ENCODE data around the gene IFNA2. TPM values are rescaled to one million over a fixed set of nuclear protein-coding genes. Genes with fewer than 3 reads are reported as not detected.
A peak's percentile ranks its signal among the peaks of the same experiment; 100 is the strongest.

IFNA2 gene
- total RNA-seq, 1 donor: not detected

DNA sequence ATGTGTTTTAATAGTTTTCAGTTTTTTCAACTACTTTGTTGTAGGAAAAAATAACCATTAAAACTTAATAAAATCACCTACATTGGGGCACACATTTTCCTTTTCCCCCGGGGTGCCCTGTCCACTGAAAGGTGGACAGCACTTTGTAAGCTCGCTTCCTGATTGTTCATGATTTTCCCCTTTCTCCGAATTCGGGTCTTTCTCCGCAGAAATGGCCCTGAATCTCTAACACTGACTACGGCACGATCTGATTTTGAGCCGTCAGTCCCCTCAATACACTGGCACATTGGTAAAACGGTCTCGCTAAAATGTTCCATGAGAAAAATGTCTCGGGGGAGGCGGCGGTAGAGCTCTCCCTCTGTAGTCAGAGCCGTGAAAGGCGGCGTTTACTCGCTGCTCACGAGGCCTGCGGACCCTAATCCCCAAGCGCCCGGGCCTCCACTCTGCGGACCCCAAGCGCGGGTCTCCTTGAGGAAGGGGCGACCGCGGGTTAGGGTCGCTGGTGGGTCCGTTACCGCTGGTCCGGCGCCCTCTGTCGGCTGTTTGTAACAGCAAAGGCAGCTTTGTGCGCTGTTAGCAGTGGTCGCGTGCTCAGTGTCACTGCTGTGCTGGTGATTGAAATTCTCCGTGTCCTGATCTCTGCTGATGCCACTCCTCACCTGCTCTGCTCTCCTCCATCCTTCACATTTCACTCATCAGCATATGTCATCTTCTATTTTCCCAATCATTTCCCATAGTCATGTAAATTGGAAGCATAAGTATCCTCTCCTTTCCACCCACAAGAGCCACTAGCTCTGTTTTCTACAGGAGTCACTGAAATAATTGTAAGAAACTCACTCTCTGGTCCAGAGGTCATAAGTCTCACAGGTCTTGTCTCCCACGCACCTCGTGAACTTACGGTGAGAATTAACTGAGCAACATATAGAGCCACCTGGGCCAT lies 10.8 kb upstream of the IFNA2 start:
- Histone ChIP-seq H3K4me3 (ENCODE audit: insufficient read depth, low read length) (peak overlapping the region; percentile 65), H3K27me3 (ENCODE audit: insufficient read depth, low read length) (peaks cover 62% of the 10 kb centered on the region), H3K27ac (ENCODE audit: low read depth, low read length) (no peak overlapping the region), H3K4me2 (ENCODE audit: insufficient read depth, low read length) (peak overlapping the region; percentile 88), H4K20me1 (ENCODE audit: insufficient read depth, low read length) (no peaks in the 10 kb centered on the region), H2AFZ (ENCODE audit: low read length) (peak overlapping the region; percentile 80), H3K79me2 (ENCODE audit: insufficient read depth, low read length) (no peaks in the 10 kb centered on the region), H3K4me1 (ENCODE audit: insufficient read depth, low read length) (peaks cover 8% of the 10 kb centered on the region), H3K9me3 (ENCODE audit: low read depth, low read length) (no peaks in the 10 kb centered on the region), H3K36me3 (ENCODE audit: insufficient read depth, low read length) (no peaks in the 10 kb centered on the region)
- DNase-seq (ENCODE audit: insufficient read length, low spot score, missing footprints): peak; percentile 80
- TF ChIP-seq CTCF (IDR thresholded peaks at IDR 0.05; ENCODE audit: extremely low read depth, low read depth, low read length): peak; percentile 72

DNA sequence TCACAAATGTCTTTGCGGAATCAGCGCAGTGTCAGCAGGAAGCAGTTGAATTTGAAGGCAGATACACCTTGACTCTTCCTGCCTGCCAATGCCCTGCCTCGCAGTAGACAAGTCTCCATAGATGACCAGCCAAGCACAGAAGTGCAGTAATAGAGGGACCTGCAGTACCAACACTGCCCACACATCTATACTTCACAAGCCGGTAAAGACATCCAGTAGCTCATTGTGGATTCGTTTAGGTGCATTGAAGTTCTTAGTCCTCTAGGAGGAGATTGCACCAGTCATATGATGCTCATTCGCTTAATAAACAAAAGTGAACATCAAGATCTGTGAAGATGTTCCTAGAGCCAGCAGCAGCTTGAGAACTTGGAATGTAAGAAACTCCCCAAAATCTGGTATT lies 7.1 kb upstream of the IFNA2 start:
- no peaks in the 10 kb centered on the region for H3K79me2 ChIP-seq (ENCODE audit: insufficient read depth, low read length)
- no peaks in the 10 kb centered on the region for H4K20me1 ChIP-seq (ENCODE audit: insufficient read depth, low read length)
- TF ChIP-seq CTCF (IDR thresholded peaks at IDR 0.05; ENCODE audit: extremely low read depth, low read depth, low read length): peak; percentile 38
- peaks cover 80% of the 10 kb centered on the region for H3K27me3 ChIP-seq (ENCODE audit: insufficient read depth, low read length)
- no peak overlapping the region for H3K27ac ChIP-seq (ENCODE audit: low read depth, low read length)
- H2AFZ ChIP-seq (ENCODE audit: low read length): no peak overlapping the region
- no peaks in the 10 kb centered on the region for H3K36me3 ChIP-seq (ENCODE audit: insufficient read depth, low read length)
- H3K4me1 ChIP-seq (ENCODE audit: insufficient read depth, low read length): peaks cover 8% of the 10 kb centered on the region
- no peak overlapping the region for H3K4me3 ChIP-seq (ENCODE audit: insufficient read depth, low read length)
- no peaks in the 10 kb centered on the region for H3K9me3 ChIP-seq (ENCODE audit: low read depth, low read length)
- DNase-seq (ENCODE audit: insufficient read length, low spot score, missing footprints): no peak
- H3K4me2 ChIP-seq (ENCODE audit: insufficient read depth, low read length): no peak overlapping the region

- TF ChIP-seq CTCF (IDR thresholded peaks at IDR 0.05; ENCODE audit: extremely low read depth, low read depth, low read length): no peak
- no peak for DNase-seq (ENCODE audit: insufficient read length, low spot score, missing footprints)
- H3K27me3 ChIP-seq (ENCODE audit: insufficient read depth, low read length): peaks cover 59% of the 10 kb centered on the region
Observed at GRCh38 chr9:21383627-21384026, 1.6 kb downstream of the IFNA2 start.

More at GRCh38 chr9:21383627-21384026, 1.6 kb downstream of the IFNA2 start:
- H3K36me3 ChIP-seq (ENCODE audit: insufficient read depth, low read length): no peaks in the 10 kb centered on the region
- H4K20me1 ChIP-seq (ENCODE audit: insufficient read depth, low read length): no peaks in the 10 kb centered on the region
- no peak overlapping the region for H3K4me2 ChIP-seq (ENCODE audit: insufficient read depth, low read length)
- H3K4me1 ChIP-seq (ENCODE audit: insufficient read depth, low read length): no peaks in the 10 kb centered on the region
- no peaks in the 10 kb centered on the region for H3K79me2 ChIP-seq (ENCODE audit: insufficient read depth, low read length)
- H3K4me3 ChIP-seq (ENCODE audit: insufficient read depth, low read length): no peak overlapping the region
- no peak overlapping the region for H3K27ac ChIP-seq (ENCODE audit: low read depth, low read length)
- H2AFZ ChIP-seq (ENCODE audit: low read length): no peak overlapping the region
- no peaks in the 10 kb centered on the region for H3K9me3 ChIP-seq (ENCODE audit: low read depth, low read length)

Data from osteoblast (primary cell).